Caco-2 (cell line): Measurements from ENCODE around the gene FAM168A. TPM values are rescaled to one million over a fixed set of nuclear protein-coding genes. Genes with fewer than 3 reads are reported as not detected.

Experiments
- BruUV-seq: library from RNA; stranded (reverse); fragments of 400-500 nt; replicated peaks from 2 replicates; lab custom pipeline; 2021; lab: Mats Ljungman, UMichigan
- CTCF ChIA-PET: fragments of 300-600 bp; sonication (Branson Sonifier 250); formaldehyde crosslinking; loops from one replicate; lab custom pipeline; 2022; ENCODE audit warnings: antibody characterized with exemption; lab: Charles Lee
- POLR2A ChIA-PET: fragments of 300-600 bp; sonication (Branson Sonifier 250); formaldehyde crosslinking; loops from one replicate; lab custom pipeline; 2022; ENCODE audit warnings: antibody characterized with exemption; lab: Charles Lee
- DNase-seq, 2 experiments: peaks; one replicate each; pipeline versions ENCODE4 v3.0.0 to v3.0.0-alpha.2; 2020 to 2022
- H3K27me3 ChIP-seq: replicated peaks from 2 replicates; pipeline ENCODE4 v1.6.0; 2011; ENCODE audit warnings: low read length; ENCODE audit not compliant: control insufficient read depth, insufficient read depth
- H3K36me3 ChIP-seq: 2 replicates; pipeline ENCODE4 v1.5.1; 2011; ENCODE audit warnings: low read length; ENCODE audit not compliant: control insufficient read depth, insufficient read depth
- H3K4me1 ChIP-seq: fragments of 250-450 bp; sonication (Bioruptor Pico); 2 replicates; pipeline ENCODE4 v1.5.1; 2020; ENCODE audit warnings: mild to moderate bottlenecking
- H3K4me3 ChIP-seq: 2 replicates; pipeline ENCODE4 v1.5.1; 2011; ENCODE audit warnings: low read depth, mild to moderate bottlenecking, control low read depth, low read length
- H3K9me3 ChIP-seq: fragments of 250-450 bp; sonication (Bioruptor Pico); 2 replicates; pipeline ENCODE4 v1.5.1; 2020; ENCODE audit warnings: mild to moderate bottlenecking, moderate library complexity
- H3K27ac Mint-ChIP-seq: one replicate; pipeline ENCODE4 v1.8.0; 2022; ENCODE audit warnings: mixed read lengths; ENCODE audit not compliant: unreplicated experiment
- H3K27me3 Mint-ChIP-seq: one replicate; pipeline ENCODE4 v1.8.0; 2022; ENCODE audit warnings: mixed read lengths; ENCODE audit not compliant: insufficient read depth, unreplicated experiment
- H3K36me3 Mint-ChIP-seq: one replicate; pipeline ENCODE4 v1.8.0; 2022; ENCODE audit warnings: mild to moderate bottlenecking, mixed read lengths; ENCODE audit not compliant: insufficient read depth, unreplicated experiment
- H3K4me1 Mint-ChIP-seq: one replicate; pipeline ENCODE4 v1.8.0; 2022; ENCODE audit warnings: low read depth, mixed read lengths; ENCODE audit not compliant: unreplicated experiment
- H3K4me3 Mint-ChIP-seq: one replicate; pipeline ENCODE4 v1.8.0; 2022; ENCODE audit warnings: mild to moderate bottlenecking, moderate library complexity, mixed read lengths; ENCODE audit not compliant: unreplicated experiment
- H3K9me3 Mint-ChIP-seq: one replicate; pipeline ENCODE4 v1.8.0; 2022; ENCODE audit warnings: mixed read lengths; ENCODE audit not compliant: unreplicated experiment
- CTCF ChIP-seq, 2 experiments: fragments of 200-600 bp in 1 of 2; IDR thresholded peaks; 1 replicate in 1 of 2; 2 replicates in 1 of 2; pipeline versions ENCODE4 v1.5.1 to v1.8.0; 2011 to 2022; ENCODE audit warnings: antibody characterized with exemption in 1 of 2, control low read depth in 1 of 2, inconsistent platforms in 1 of 2, low read depth in 1 of 2, low read length in 1 of 2, mild to moderate bottlenecking in 1 of 2, moderate library complexity in 1 of 2; ENCODE audit not compliant: insufficient read depth in 1 of 2, severe bottlenecking in 1 of 2, unreplicated experiment in 1 of 2
- intact Hi-C: fragments of 100-400 bp; cut with micrococcal nuclease; formaldehyde crosslinking; loops from one replicate; pipeline ENCODE4 v1.10.0; 2022; ENCODE audit not compliant: unreplicated experiment
- total RNA-seq: library from RNA; stranded (reverse); gene quantifications from 2 replicates; pipeline ENCODE4 v1.2.3, GENCODE V29; 2022

Gene FAM168A
- total RNA-seq, 1 experiment from 2014 or later, result 46.0 TPM

DNA sequence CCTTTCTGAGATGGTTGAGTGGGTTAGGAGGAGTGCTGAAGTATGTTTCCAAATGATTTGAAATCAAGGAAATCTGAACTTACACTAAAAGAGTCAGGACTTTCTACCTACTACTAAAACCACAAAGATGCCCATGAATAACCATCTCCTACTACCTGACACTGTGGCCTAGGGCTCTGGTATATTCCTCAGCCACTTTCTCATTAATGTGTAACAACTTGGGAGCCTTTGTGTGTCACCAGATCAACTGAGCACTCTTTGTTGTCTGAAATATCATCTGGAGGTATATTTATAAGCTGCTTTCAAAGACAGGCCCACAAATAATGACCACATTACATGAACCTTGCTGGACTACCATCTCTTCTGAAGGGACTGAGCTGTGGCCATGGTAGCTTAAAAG, 177.8 kb downstream of the FAM168A start:
- ChIA-PET POLR2A (no interaction called here), CTCF (interaction anchor here (0.5 kb wide), 1 partner anchor 178 kb away, joined by 7 read pairs; no protein-coding TSS in a partner anchor)
- intact Hi-C loops, result no loop called here
- H3K9me3 Mint-ChIP-seq, result no peaks in the 10 kb centered on the region
- DNase-seq, result no peak
- H3K36me3 Mint-ChIP-seq, result peaks cover 5% of the 10 kb centered on the region
- H3K4me1 ChIP-seq, result peaks cover 10% of the 10 kb centered on the region
- no peaks in the 10 kb centered on the region for H3K36me3 ChIP-seq
- no peak overlapping the region for H3K27ac Mint-ChIP-seq
- no peaks in the 10 kb centered on the region for H3K9me3 ChIP-seq
- no peaks in the 10 kb centered on the region for H3K27me3 Mint-ChIP-seq
- H3K4me1 Mint-ChIP-seq, result no peaks in the 10 kb centered on the region
- no peak overlapping the region for H3K4me3 Mint-ChIP-seq
- H3K4me3 ChIP-seq, result no peak overlapping the region
- H3K27me3 ChIP-seq, result no peaks in the 10 kb centered on the region
- no peak for TF ChIP-seq CTCF (IDR thresholded peaks at IDR 0.05; ENCODE audit: insufficient read depth in 1 of 2, low read depth in 1 of 2, low read length in 1 of 2, severe bottlenecking in 1 of 2, unreplicated experiment in 1 of 2)
- BruUV-seq, result no TSS peak

DNA sequence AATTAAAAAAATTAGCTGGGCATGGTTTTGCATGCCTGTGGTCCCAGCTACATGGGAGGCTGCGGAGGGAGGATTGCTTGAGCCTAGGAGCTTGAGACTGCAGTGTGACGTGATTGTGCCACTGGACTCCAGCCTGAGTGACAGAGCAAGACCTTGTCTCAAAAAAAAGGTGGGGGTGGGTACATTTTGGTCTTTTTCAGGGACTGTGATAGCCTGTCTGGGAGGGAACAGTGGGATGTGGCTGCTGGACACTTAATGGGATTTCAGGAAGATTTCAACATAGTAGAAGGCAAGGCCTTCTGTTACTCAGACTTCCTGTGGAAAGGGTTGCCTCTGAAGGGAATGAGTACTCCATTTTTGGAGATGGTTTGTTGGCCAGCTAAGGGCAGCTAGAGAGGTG, 181.1 kb downstream of the FAM168A start:
- Mint-ChIP-seq H3K27ac (no peak overlapping the region), H3K9me3 (no peaks in the 10 kb centered on the region), H3K4me3 (no peak overlapping the region), H3K4me1 (no peaks in the 10 kb centered on the region), H3K27me3 (no peaks in the 10 kb centered on the region), H3K36me3 (peaks cover 5% of the 10 kb centered on the region)
- POLR2A ChIA-PET, result interaction anchor here (0.5 kb wide), 1 partner anchor 109 kb away, joined by 5 read pairs; no protein-coding TSS in a partner anchor
- Histone ChIP-seq H3K9me3 (no peaks in the 10 kb centered on the region), H3K4me3 (no peak overlapping the region), H3K36me3 (no peaks in the 10 kb centered on the region), H3K4me1 (peaks cover 13% of the 10 kb centered on the region), H3K27me3 (no peaks in the 10 kb centered on the region)
- DNase-seq, result no peak
- CTCF ChIA-PET, result no interaction called here
- no TSS peak for BruUV-seq
- intact Hi-C loops, result no loop called here
- TF ChIP-seq CTCF (IDR thresholded peaks at IDR 0.05; ENCODE audit: insufficient read depth in 1 of 2, low read depth in 1 of 2, low read length in 1 of 2, severe bottlenecking in 1 of 2, unreplicated experiment in 1 of 2), result no peak

DNA sequence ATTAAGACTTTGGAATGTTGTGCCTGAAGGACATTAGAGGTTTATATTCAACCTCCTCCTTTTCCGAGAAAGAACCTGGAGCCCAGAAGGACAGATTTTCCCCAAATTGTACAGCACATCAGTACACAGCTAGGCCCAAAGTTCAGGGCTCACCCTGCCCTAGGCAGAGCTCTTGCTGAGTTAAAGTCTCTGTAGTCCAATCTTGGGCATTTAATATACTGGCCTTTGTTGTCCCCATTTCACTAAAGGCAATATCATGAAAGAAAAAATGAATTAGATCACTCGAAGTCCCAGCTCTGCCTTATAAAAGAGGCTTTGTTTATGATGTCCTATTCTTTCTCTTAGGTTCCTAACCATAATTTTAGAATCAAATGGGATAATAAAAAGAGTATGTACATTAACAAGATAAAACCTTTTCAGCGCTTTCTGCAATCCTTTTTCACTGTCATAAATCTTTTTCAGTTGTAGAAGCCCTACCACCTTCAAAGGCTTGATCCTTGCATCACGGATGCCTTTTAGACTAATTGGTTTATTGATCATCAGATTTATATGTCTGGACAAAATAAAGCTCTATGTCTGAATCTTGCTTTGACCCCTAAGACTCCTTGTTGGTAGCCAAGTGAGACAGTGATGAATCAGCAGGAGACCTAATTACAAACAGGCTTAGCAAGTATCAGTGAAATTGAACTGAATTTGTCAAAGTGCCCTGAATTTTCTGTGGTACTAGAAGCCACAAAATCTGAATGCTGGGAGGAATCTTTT, 181.9 kb downstream of the FAM168A start:
- ChIA-PET CTCF (interaction anchor here (0.6 to 1.0 kb wide), 2 partner anchors 23 to 1470 kb away, joined by 3 to 4 read pairs; no protein-coding TSS in a partner anchor), POLR2A (interaction anchor here (0.5 kb wide), 1 partner anchor 109 kb away, joined by 5 read pairs; no protein-coding TSS in a partner anchor)
- Histone ChIP-seq H3K27me3 (no peaks in the 10 kb centered on the region), H3K36me3 (no peaks in the 10 kb centered on the region), H3K4me3 (no peak overlapping the region), H3K9me3 (no peaks in the 10 kb centered on the region), H3K4me1 (peaks cover 13% of the 10 kb centered on the region)
- no peaks in the 10 kb centered on the region for H3K4me1 Mint-ChIP-seq
- no peak overlapping the region for H3K4me3 Mint-ChIP-seq
- no peaks in the 10 kb centered on the region for H3K27me3 Mint-ChIP-seq
- no peaks in the 10 kb centered on the region for H3K9me3 Mint-ChIP-seq
- H3K36me3 Mint-ChIP-seq, result no peaks in the 10 kb centered on the region
- intact Hi-C loops, result no loop called here
- no TSS peak for BruUV-seq
- H3K27ac Mint-ChIP-seq, result no peak overlapping the region
- no peak for TF ChIP-seq CTCF (IDR thresholded peaks at IDR 0.05; ENCODE audit: insufficient read depth in 1 of 2, low read depth in 1 of 2, low read length in 1 of 2, severe bottlenecking in 1 of 2, unreplicated experiment in 1 of 2)
- DNase-seq, result no peak
